ENCODE results near the gene SLC51A.

The SLC51A gene

DNA sequence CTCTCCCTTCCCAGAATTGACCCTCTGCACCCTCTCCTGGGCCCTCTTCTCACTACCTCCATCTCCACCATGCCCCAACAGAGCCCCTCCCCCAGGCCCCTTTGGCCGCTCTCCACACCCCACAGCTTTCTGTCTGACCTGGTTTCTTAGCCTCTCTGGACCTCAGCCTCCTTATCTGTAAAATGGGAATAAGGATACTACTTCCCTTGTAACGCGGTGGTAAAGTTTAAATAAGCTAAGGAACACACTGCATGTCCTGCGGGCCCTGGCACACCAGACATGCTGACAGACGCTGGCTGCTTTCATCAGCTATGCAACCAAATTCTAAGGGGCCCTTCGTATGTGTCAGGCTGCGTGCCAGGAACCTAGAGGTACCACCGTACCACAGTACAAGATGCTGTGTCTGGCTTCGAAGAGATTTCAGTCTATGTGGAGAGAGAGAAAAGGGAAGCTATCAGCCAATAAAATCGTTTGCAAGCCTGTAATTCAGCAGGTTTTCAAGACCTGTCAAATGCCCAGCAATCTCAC lies 777 bp upstream of the SLC51A start:
- TF ChIP-seq, protein P1, sequence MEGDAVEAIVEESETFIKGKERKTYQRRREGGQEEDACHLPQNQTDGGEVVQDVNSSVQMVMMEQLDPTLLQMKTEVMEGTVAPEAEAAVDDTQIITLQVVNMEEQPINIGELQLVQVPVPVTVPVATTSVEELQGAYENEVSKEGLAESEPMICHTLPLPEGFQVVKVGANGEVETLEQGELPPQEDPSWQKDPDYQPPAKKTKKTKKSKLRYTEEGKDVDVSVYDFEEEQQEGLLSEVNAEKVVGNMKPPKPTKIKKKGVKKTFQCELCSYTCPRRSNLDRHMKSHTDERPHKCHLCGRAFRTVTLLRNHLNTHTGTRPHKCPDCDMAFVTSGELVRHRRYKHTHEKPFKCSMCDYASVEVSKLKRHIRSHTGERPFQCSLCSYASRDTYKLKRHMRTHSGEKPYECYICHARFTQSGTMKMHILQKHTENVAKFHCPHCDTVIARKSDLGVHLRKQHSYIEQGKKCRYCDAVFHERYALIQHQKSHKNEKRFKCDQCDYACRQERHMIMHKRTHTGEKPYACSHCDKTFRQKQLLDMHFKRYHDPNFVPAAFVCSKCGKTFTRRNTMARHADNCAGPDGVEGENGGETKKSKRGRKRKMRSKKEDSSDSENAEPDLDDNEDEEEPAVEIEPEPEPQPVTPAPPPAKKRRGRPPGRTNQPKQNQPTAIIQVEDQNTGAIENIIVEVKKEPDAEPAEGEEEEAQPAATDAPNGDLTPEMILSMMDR (IDR thresholded peaks at IDR 0.05) = no peak
- Histone ChIP-seq H3K9me3 (no peaks in the 10 kb centered on the region), H3K4me1 (ENCODE audit: control insufficient read depth in 1 of 2, insufficient read depth in 1 of 2, low read depth in 1 of 2, low read length in 1 of 2) (peaks cover 35 to 38% of the 10 kb centered on the region in 2 experiments), H3K27ac (peak overlapping the region; percentile 35), H3K4me3 (ENCODE audit: low read depth in 1 of 2, low read length in 1 of 2) (no peak overlapping the region), H3K36me3 (no peaks in the 10 kb centered on the region), H3K27me3 (no peaks in the 10 kb centered on the region)

DNA sequence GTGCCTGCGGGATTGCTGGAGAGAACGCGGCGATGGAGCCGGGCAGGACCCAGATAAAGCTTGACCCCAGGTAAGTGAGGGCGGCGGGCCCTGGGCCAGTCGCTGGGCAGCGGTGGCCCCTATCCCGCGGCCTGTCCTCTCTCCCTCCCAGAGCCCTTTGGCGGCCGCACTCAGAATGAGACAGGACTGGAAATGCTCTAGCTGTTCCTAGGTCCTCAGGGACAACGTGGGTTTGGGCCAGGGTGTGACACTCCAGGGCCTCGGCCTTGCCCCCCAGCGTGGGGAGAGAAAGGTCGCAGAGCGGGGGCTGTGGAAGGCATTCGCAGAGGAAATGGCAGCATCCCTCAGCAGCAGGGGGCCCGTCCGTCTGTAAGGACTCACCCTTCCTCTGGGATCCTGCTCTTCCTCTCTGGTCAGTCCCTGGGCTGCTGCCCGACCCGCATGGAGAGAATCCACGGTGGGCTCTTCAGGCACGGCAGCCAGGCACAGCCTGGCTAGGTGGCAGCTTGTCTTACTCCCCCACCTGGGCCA lies 412 bp downstream of the SLC51A start:
- no peaks in the 10 kb centered on the region for H3K36me3 ChIP-seq
- H3K9me3 ChIP-seq = no peaks in the 10 kb centered on the region
- H3K4me1 ChIP-seq (ENCODE audit: control insufficient read depth in 1 of 2, insufficient read depth in 1 of 2, low read depth in 1 of 2, low read length in 1 of 2) = peaks cover 46 to 49% of the 10 kb centered on the region in 2 experiments
- TF ChIP-seq, protein P1 (IDR thresholded peaks at IDR 0.05) = no peak
- no peak overlapping the region for H3K4me3 ChIP-seq (ENCODE audit: low read depth in 1 of 2, low read length in 1 of 2)
- no peaks in the 10 kb centered on the region for H3K27me3 ChIP-seq
- H3K27ac ChIP-seq = peak overlapping the region; percentile 93

DNA sequence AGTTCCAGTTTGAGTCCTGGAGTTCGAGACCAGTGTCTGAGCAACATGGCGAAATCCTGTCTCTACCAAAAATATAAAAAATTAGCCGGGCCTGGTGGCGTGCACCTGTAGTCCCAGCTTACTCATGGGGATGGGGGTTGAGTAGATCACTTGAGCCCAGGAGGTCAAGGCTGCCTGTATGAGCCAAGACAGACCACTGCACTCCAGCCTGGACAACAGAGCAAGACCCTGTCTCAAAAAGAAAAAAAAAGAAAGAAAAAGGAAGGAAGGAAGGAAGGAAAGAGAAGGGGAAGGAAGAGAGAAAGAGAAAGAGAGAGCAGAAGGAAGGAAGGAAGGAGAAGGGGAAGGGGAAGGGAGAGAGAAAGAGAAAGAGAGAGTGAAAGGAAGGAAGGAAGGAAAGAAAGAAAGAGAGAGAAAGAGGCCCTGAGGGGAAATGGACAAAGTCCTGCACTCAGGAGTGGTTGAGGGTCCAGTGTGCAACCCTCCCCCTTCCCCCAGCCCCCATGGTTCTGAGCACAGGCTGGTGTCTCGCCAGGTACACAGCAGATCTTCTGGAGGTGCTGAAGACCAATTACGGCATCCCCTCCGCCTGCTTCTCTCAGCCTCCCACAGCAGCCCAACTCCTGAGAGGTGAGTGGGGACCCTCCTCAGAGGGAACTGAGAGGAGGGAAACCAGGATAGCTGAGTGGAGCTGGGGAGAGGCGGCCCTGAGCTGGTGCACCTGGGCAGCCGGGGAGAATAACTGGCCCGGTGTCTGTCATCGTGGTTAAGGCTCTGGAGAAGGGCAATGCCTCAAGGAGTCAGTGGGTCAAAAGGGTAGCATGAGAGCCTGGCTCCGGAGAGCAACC lies 1.2 kb downstream of the SLC51A start:
- no peaks in the 10 kb centered on the region for H3K36me3 ChIP-seq
- H3K4me3 ChIP-seq (ENCODE audit: low read depth in 1 of 2, low read length in 1 of 2) = no peak overlapping the region
- no peaks in the 10 kb centered on the region for H3K27me3 ChIP-seq
- no peaks in the 10 kb centered on the region for H3K9me3 ChIP-seq
- H3K4me1 ChIP-seq (ENCODE audit: control insufficient read depth in 1 of 2, insufficient read depth in 1 of 2, low read depth in 1 of 2, low read length in 1 of 2) = peaks cover 53 to 57% of the 10 kb centered on the region in 2 experiments
- H3K27ac ChIP-seq = peak overlapping the region; percentile 93
- TF ChIP-seq, protein P1 (IDR thresholded peaks at IDR 0.05) = no peak

DNA sequence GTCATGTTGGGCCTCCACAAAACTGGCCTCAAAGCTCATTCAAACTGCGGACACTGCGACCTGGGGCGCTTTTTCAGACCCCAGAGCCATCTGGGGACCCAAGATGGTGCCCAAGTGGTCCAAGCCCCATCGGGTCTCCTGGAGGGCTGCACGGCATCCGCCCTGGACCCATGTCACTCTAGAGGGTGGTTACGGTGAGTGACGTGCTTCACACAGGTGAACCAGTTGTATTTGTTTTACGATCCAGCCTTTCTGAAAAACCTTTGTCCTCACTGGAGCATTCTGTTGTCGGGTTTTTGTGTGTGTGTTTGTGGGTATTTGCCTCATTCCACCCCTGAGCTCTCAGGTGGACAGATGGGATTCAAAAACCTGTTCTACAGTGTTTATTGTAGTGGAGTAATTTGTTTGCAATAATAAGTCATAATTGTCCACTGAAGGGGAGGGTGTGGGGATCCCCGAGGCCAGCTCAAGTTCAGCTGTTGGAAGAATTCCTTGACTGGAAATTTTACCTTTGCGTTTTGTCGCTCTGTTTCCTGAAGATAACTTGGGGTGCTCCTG lies 1.9 kb downstream of the SLC51A start:
- Histone ChIP-seq H3K4me3 (ENCODE audit: low read depth in 1 of 2, low read length in 1 of 2) (peak overlapping the region; percentile 58 to 64), H3K36me3 (no peaks in the 10 kb centered on the region), H3K4me1 (ENCODE audit: control insufficient read depth in 1 of 2, insufficient read depth in 1 of 2, low read depth in 1 of 2, low read length in 1 of 2) (peaks cover 60 to 64% of the 10 kb centered on the region in 2 experiments), H3K27ac (peak overlapping the region; percentile 93), H3K27me3 (no peaks in the 10 kb centered on the region), H3K9me3 (no peaks in the 10 kb centered on the region)
- TF ChIP-seq, protein P1 (IDR thresholded peaks at IDR 0.05) = no peak

DNA sequence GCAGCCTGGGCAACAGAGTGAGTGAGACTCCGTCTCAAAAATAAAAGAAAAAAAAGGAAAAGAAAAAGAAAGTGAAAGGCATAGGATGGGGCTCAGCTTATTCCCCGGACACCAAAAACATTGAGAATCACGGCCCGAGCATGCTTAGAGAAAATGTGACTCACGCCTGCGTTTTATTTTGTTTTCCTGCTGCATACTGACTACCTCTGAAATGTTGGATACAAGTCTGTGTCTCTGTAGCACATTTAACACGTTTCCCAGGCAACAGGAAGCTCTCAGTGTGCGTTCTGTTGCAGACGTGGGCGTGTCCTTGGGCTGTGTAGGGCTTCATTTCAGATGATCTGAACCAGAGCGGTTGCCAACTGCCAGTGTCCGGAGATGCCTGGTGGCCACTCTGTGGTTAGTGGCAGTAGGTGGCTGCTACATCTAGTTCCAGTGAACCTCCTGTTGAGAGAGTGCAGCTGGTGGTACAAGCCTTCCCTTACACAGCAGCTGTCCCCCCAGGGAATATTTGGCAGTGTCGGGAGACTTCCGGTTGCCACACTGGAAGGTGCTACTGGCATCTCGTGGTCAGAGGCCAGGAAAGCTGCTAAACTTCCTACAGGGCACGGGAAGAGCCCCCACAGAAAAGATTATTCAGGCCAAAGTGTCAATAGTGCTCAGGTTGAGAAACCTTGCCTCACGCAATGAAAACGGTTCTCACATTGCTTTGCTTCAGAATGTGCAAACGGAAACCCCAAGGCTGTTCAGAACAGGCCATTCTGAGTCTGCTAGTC lies 3.0 kb downstream of the SLC51A start:
- no peaks in the 10 kb centered on the region for H3K27me3 ChIP-seq
- peak overlapping the region; percentile 93 for H3K27ac ChIP-seq

More for the DNA sequence above, 3.0 kb downstream of the SLC51A start:
- H3K36me3 ChIP-seq = no peaks in the 10 kb centered on the region
- TF ChIP-seq, protein P1 (IDR thresholded peaks at IDR 0.05) = no peak
- H3K4me1 ChIP-seq (ENCODE audit: control insufficient read depth in 1 of 2, insufficient read depth in 1 of 2, low read depth in 1 of 2, low read length in 1 of 2) = peaks cover 72% of the 10 kb centered on the region in 2 experiments
- no peaks in the 10 kb centered on the region for H3K9me3 ChIP-seq
- peak overlapping the region; percentile 58 to 64 for H3K4me3 ChIP-seq (ENCODE audit: low read depth in 1 of 2, low read length in 1 of 2)
